SK-N-SH (cell line): ENCODE data around the gene CAMK1. TPM values are rescaled to one million over a fixed set of nuclear protein-coding genes. Genes with fewer than 3 reads are reported as not detected.

Experiments used
- CTCF ChIA-PET: fragments of 300-600, 350-600 bp; formaldehyde crosslinking; extraction: SDS; loops from one replicate; lab custom pipeline; 2021; lab: Yijun Ruan, JAX
- POLR2A ChIA-PET: fragments of 350-600 bp; sonication (Branson Sonifier 250); formaldehyde crosslinking; extraction: SDS; loops from one replicate; lab custom pipeline; 2020; ENCODE audit warnings: antibody characterized with exemption, inconsistent platforms; lab: Yijun Ruan, JAX
- DNase-seq: peaks from one replicate; pipeline ENCODE4 v3.0.0; 2012
- H2AFZ ChIP-seq: fragments of 200-600 bp; sonication (generic); 2 replicates; pipeline ENCODE4 v1.8.1; 2016; ENCODE audit warnings: antibody characterized with exemption, mild to moderate bottlenecking, low read depth
- H3F3A ChIP-seq: fragments of 200-600 bp; sonication (generic); replicated peaks from 2 replicates; pipeline ENCODE3; 2016; ENCODE audit warnings: antibody characterized with exemption, mild to moderate bottlenecking; ENCODE audit not compliant: insufficient read depth
- H3K27ac ChIP-seq, 2 experiments: fragments of 200-500 bp in 1 of 2; fragments of 200-600 bp in 1 of 2; sonication (Bioruptor generic) in 1 of 2; sonication (generic), shearing (Covaris generic) in 1 of 2; 2 replicates each; pipeline versions ENCODE4 v1.5.1 to v1.6.1; 2014 to 2016; ENCODE audit warnings: low read depth in 2 of 2, inconsistent platforms in 1 of 2, low read length in 1 of 2, mild to moderate bottlenecking in 1 of 2, mixed read lengths in 1 of 2
- H3K27me3 ChIP-seq: fragments of 200-600 bp; sonication (generic), shearing (Covaris generic); 2 replicates; pipeline ENCODE4 v1.6.1; 2016; ENCODE audit warnings: mixed run types; ENCODE audit not compliant: insufficient read depth
- H3K36me3 ChIP-seq, 2 experiments: fragments of 200-500 bp in 1 of 2; fragments of 200-600 bp in 1 of 2; sonication (Bioruptor generic) in 1 of 2; sonication (generic) in 1 of 2; replicated peaks in 1 of 2; 2 replicates each; pipeline versions ENCODE3 to v1.5.1; 2014 to 2016; ENCODE audit warnings: low read length in 1 of 2, mild to moderate bottlenecking in 1 of 2; ENCODE audit not compliant: insufficient read depth in 2 of 2, control insufficient read depth in 1 of 2
- H3K4me1 ChIP-seq, 2 experiments: fragments of 200-500 bp in 1 of 2; fragments of 200-600 bp in 1 of 2; sonication (Bioruptor generic) in 1 of 2; sonication (generic), shearing (Covaris generic) in 1 of 2; 2 replicates each; pipeline versions ENCODE4 v1.5.1 to v1.6.1; 2014 to 2016; ENCODE audit warnings: low read depth in 1 of 2, low read length in 1 of 2, mixed run types in 1 of 2; ENCODE audit not compliant: insufficient read depth in 2 of 2, control insufficient read depth in 1 of 2
- H3K4me2 ChIP-seq: fragments of 200-600 bp; sonication (generic), shearing (Covaris generic); 2 replicates; pipeline ENCODE4 v1.6.1; 2017; ENCODE audit warnings: mixed run types
- H3K4me3 ChIP-seq, 2 experiments: fragments of 200-500 bp in 1 of 2; fragments of 200-600 bp in 1 of 2; sonication (Bioruptor generic) in 1 of 2; sonication (generic), shearing (Covaris generic) in 1 of 2; 2 replicates each; pipeline versions ENCODE4 v1.5.1 to v1.8.1; 2014 to 2016; ENCODE audit warnings: low read depth in 2 of 2, inconsistent platforms in 1 of 2, low read length in 1 of 2, mild to moderate bottlenecking in 1 of 2, mixed read lengths in 1 of 2, moderate library complexity in 1 of 2
- H3K79me2 ChIP-seq: fragments of 200-600 bp; sonication (generic); 2 replicates; pipeline ENCODE4 v1.8.1; 2017; ENCODE audit warnings: mild to moderate bottlenecking; ENCODE audit not compliant: insufficient read depth
- H3K9ac ChIP-seq: fragments of 200-600 bp; sonication (generic); 2 replicates; pipeline ENCODE4 v1.6.1; 2017; ENCODE audit warnings: mixed run types
- H3K9me2 ChIP-seq: fragments of 200-600 bp; sonication (generic); 2 replicates; pipeline ENCODE4 v1.6.1; 2017; ENCODE audit warnings: mixed run types
- H3K9me3 ChIP-seq: fragments of 200-600 bp; sonication (generic); 2 replicates; pipeline ENCODE4 v1.6.1; 2017; ENCODE audit warnings: mixed run types, mild to moderate bottlenecking, moderate library complexity
- H4K20me1 ChIP-seq: fragments of 200-600 bp; sonication (generic); 2 replicates; pipeline ENCODE4 v1.6.1; 2017; ENCODE audit warnings: mild to moderate bottlenecking, mixed run types; ENCODE audit not compliant: insufficient read depth
- CTCF ChIP-seq: fragments of 200-600 bp; sonication (generic); IDR thresholded peaks from 2 replicates; pipeline ENCODE4 v1.6.1; 2017; ENCODE audit warnings: antibody characterized with exemption, mild to moderate bottlenecking, moderate library complexity
- ELF1 ChIP-seq: IDR thresholded peaks from 2 replicates; pipeline ENCODE4 v1.4.0; 2012
- EP300 ChIP-seq, 2 experiments: IDR thresholded peaks; 2 replicates each; pipeline versions ENCODE4 v1.4.0 to v1.6.1; 2012; ENCODE audit warnings: borderline replicate concordance in 1 of 2, low read depth in 1 of 2, low read length in 1 of 2
- FOXJ3 ChIP-seq: sonication (generic); formaldehyde crosslinking; IDR thresholded peaks from 2 replicates; pipeline ENCODE4 v1.5.1; 2020; ENCODE audit warnings: mild to moderate bottlenecking, missing genetic modification reagents
- MXI1 ChIP-seq: IDR thresholded peaks from 2 replicates; pipeline ENCODE4 v1.6.1; 2012; ENCODE audit warnings: mild to moderate bottlenecking, low read depth, low read length, improper control_type of control experiment
- NFIC ChIP-seq: IDR thresholded peaks from 2 replicates; pipeline ENCODE4 v1.4.0; 2012; ENCODE audit warnings: borderline replicate concordance
- PBX3 ChIP-seq: IDR thresholded peaks from 2 replicates; pipeline ENCODE4; 2012
- RAD21 ChIP-seq: IDR thresholded peaks from 2 replicates; pipeline ENCODE4 v1.6.1; 2012; ENCODE audit warnings: mild to moderate bottlenecking, low read length
- RCOR1 ChIP-seq: fragments of 150-350 bp; IDR thresholded peaks from 2 replicates; pipeline ENCODE4 v1.6.1; 2017; ENCODE audit warnings: antibody characterized with exemption, low read length
- RFX5 ChIP-seq: IDR thresholded peaks from 2 replicates; pipeline ENCODE4 v1.6.1; 2012; ENCODE audit warnings: mild to moderate bottlenecking, improper control_type of control experiment, low read length
- RXRA ChIP-seq: IDR thresholded peaks from 2 replicates; pipeline ENCODE4 v1.4.0; 2012; ENCODE audit warnings: low read depth, mild to moderate bottlenecking, borderline replicate concordance
- SMC3 ChIP-seq: IDR thresholded peaks from 2 replicates; pipeline ENCODE4 v1.6.1; 2012; ENCODE audit warnings: low read depth, low read length, improper control_type of control experiment
- TCF12 ChIP-seq: IDR thresholded peaks from 2 replicates; pipeline ENCODE4 v1.4.0; 2012
- TEAD4 ChIP-seq: IDR thresholded peaks from 2 replicates; pipeline ENCODE4 v1.4.0; 2012; ENCODE audit warnings: mild to moderate bottlenecking, borderline replicate concordance; ENCODE audit not compliant: insufficient read depth
- USF2 ChIP-seq: fragments of 150-350 bp; IDR thresholded peaks from 2 replicates; pipeline ENCODE4 v1.6.1; 2017; ENCODE audit warnings: antibody characterized with exemption, low read length, low read depth, borderline replicate concordance
- WGBS: methylation state at CpG from one replicate; pipeline ENCODE4 v1.1.6; 2017; ENCODE audit warnings: low lambda C conversion rate; 5-methylcytosine and 5-hydroxymethylcytosine counted together
- polyA plus RNA-seq, 3 experiments: library from polyadenylated mRNA; depleted of rRNA; stranded (reverse); fragments of >200 nt; gene quantifications; 2 replicates each; pipeline ENCODE4 v1.2.3, GENCODE V29; 2012
- TF ChIP-seq, protein P1 (sequence below): IDR thresholded peaks from 2 replicates; pipeline ENCODE4 v1.6.1; 2012; ENCODE audit warnings: mild to moderate bottlenecking, low read depth, low read length, moderate library complexity

Gene CAMK1
- polyA plus RNA-seq, 1 of the 3 experiments (the other 2 are of a cell fraction): 47.1 TPM

DNA sequence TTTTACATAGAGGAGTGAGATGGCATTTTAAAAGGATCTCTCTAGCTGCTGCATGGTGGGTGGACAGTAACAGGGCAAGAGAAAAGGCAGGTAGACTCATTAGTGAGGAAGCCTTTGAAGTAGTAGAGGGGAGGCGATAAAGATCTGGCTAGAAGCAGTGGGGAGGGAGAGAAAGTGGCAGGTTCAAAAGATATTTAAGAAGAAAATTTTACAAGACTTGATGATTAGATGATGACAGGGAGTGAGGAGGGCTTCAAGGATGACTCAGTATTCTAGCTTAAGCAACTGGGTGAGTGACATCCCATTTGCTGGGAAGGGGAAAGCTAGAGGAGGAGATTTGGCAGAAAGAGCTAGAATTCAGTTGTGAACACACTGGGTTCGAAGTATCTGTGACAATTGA lies 42.0 kb downstream of the CAMK1 start:
- Histone ChIP-seq H3K9me3 (no peaks in the 10 kb centered on the region), H3K27me3 (no peaks in the 10 kb centered on the region), H3K36me3 (no peaks in the 10 kb centered on the region), H3K27ac (no peak overlapping the region), H3K4me2 (no peak overlapping the region), H3K4me1 (peaks cover 5 to 8% of the 10 kb centered on the region in 2 experiments; a peak in 1 of 4 replicates), H3K9me2 (no peaks in the 10 kb centered on the region), H3K9ac (no peak overlapping the region), H2AFZ (no peak overlapping the region), H4K20me1 (peaks cover 6% of the 10 kb centered on the region), H3F3A (peaks cover 14% of the 10 kb centered on the region), H3K4me3 (no peak overlapping the region), H3K79me2 (peaks cover 11% of the 10 kb centered on the region)
- no peak for DNase-seq
- 95% methylated on average over 2 of the region's 2 CpGs for WGBS
- CTCF ChIA-PET: interaction anchor here (0.7 to 1.6 kb wide), 7 partner anchors 9 to 229 kb away, joined by 3 to 9 read pairs (median 4); partner anchors contain the start of gene LHFPL4
- POLR2A ChIA-PET: no interaction called here
- no peak for TF ChIP-seq RCOR1
- TF ChIP-seq TEAD4: no peak
- TF ChIP-seq ELF1: no peak
- no peak for TF ChIP-seq SMC3
- TF ChIP-seq NFIC: no peak
- no peak for TF ChIP-seq USF2
- TF ChIP-seq PBX3: no peak
- TF ChIP-seq RFX5: no peak
- TF ChIP-seq EP300 (IDR thresholded peaks at IDR 0.05; ENCODE audit: borderline replicate concordance in 1 of 2, low read depth in 1 of 2, low read length in 1 of 2): no peak
- no peak for TF ChIP-seq CTCF
- TF ChIP-seq TCF12: no peak
- no peak for TF ChIP-seq MXI1
- TF ChIP-seq FOXJ3 (CRISPR knock-in tag): no peak
- no peak for TF ChIP-seq RAD21
- TF ChIP-seq, all 33 proteins: peak for 0

DNA sequence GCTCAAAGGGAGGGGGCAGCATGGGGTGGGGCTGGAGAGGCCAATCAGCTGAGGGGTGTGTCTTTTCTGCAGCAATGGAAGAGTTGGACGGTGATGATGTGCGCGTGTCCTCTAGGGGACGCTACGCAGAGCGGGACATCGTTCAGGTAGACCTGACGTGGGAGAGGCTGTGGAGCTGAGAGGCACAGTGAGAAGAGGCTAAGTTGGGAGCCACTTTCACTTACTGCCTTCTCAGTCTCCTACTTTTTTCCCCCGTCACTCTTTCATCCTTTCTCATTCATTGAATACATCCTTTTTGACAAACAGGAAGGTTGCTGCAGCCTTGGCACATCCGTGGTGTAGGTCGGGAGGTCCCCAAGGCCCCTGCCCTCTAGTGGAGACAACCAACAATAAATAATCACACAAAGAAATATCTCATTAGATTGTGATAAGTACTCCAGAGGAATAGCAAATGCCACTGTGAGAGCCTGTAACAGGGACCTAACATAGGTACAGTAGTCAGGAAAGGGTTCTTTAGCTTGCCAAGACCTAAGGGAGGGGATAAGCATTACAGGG lies 42.6 kb downstream of the CAMK1 start:
- POLR2A ChIA-PET: no interaction called here

More for the DNA sequence above, 42.6 kb downstream of the CAMK1 start:
- Histone ChIP-seq H3F3A (peaks cover 14% of the 10 kb centered on the region), H3K9me3 (no peaks in the 10 kb centered on the region), H3K27ac (no peak overlapping the region), H3K27me3 (no peaks in the 10 kb centered on the region), H2AFZ (no peak overlapping the region), H3K4me3 (no peak overlapping the region; a peak in 1 of 4 replicates), H3K4me1 (peaks cover 2 to 5% of the 10 kb centered on the region in 2 experiments; a peak in 1 of 4 replicates), H3K36me3 (no peaks in the 10 kb centered on the region), H3K9ac (no peak overlapping the region)
- CTCF ChIA-PET: interaction anchor here (0.7 to 1.6 kb wide), 10 partner anchors 9 to 228 kb away, joined by 3 to 9 read pairs (median 4); partner anchors contain the start of gene LHFPL4
- peak; percentile 51 for DNase-seq
- 33% methylated on average over 11 of the region's 11 CpGs for WGBS
- TF ChIP-seq, protein P1, sequence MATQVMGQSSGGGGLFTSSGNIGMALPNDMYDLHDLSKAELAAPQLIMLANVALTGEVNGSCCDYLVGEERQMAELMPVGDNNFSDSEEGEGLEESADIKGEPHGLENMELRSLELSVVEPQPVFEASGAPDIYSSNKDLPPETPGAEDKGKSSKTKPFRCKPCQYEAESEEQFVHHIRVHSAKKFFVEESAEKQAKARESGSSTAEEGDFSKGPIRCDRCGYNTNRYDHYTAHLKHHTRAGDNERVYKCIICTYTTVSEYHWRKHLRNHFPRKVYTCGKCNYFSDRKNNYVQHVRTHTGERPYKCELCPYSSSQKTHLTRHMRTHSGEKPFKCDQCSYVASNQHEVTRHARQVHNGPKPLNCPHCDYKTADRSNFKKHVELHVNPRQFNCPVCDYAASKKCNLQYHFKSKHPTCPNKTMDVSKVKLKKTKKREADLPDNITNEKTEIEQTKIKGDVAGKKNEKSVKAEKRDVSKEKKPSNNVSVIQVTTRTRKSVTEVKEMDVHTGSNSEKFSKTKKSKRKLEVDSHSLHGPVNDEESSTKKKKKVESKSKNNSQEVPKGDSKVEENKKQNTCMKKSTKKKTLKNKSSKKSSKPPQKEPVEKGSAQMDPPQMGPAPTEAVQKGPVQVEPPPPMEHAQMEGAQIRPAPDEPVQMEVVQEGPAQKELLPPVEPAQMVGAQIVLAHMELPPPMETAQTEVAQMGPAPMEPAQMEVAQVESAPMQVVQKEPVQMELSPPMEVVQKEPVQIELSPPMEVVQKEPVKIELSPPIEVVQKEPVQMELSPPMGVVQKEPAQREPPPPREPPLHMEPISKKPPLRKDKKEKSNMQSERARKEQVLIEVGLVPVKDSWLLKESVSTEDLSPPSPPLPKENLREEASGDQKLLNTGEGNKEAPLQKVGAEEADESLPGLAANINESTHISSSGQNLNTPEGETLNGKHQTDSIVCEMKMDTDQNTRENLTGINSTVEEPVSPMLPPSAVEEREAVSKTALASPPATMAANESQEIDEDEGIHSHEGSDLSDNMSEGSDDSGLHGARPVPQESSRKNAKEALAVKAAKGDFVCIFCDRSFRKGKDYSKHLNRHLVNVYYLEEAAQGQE: no peak
- TF ChIP-seq CTCF: peak; percentile 42
- TF ChIP-seq RAD21: peak; percentile 49
- TF ChIP-seq RXRA: no peak
- TF ChIP-seq, all 33 proteins: peak for 2
- Histone ChIP-seq H4K20me1 (no peaks in the 10 kb centered on the region), H3K9me2 (no peaks in the 10 kb centered on the region), H3K79me2 (peaks cover 5% of the 10 kb centered on the region), H3K4me2 (no peak overlapping the region)
